Panc1 (cell line): ENCODE data around the gene NR1I2.

Experiments used
- POLR2AphosphoS5 ChIP-seq: IDR thresholded peaks from 2 replicates; pipeline ENCODE4 v1.6.1; 2012; ENCODE audit warnings: mild to moderate bottlenecking, low read depth, low read length, moderate library complexity
- SIN3A ChIP-seq: IDR thresholded peaks from 2 replicates; pipeline ENCODE4 v1.6.1; 2012; ENCODE audit warnings: low read depth, mild to moderate bottlenecking, low read length, moderate library complexity, borderline replicate concordance; ENCODE audit not compliant: insufficient read depth
- TCF7L2 ChIP-seq: IDR thresholded peaks from 2 replicates; pipeline ENCODE4 v1.6.1; 2011; ENCODE audit warnings: mild to moderate bottlenecking, low read depth, low read length, inconsistent platforms
- TF ChIP-seq, protein P1 (sequence below), 2 experiments: IDR thresholded peaks; 2 replicates each; pipeline ENCODE4 v1.6.1; 2011 to 2012; ENCODE audit warnings: low read depth in 2 of 2, control low read depth in 1 of 2, low read length in 1 of 2, mild to moderate bottlenecking in 1 of 2, moderate library complexity in 1 of 2; ENCODE audit not compliant: insufficient read depth in 1 of 2
- TF ChIP-seq, protein P2 (sequence below): fragments of 450-650 bp; IDR thresholded peaks from 2 replicates; pipeline ENCODE4 v1.5.1; 2017; ENCODE audit warnings: mild to moderate bottlenecking

DNA sequence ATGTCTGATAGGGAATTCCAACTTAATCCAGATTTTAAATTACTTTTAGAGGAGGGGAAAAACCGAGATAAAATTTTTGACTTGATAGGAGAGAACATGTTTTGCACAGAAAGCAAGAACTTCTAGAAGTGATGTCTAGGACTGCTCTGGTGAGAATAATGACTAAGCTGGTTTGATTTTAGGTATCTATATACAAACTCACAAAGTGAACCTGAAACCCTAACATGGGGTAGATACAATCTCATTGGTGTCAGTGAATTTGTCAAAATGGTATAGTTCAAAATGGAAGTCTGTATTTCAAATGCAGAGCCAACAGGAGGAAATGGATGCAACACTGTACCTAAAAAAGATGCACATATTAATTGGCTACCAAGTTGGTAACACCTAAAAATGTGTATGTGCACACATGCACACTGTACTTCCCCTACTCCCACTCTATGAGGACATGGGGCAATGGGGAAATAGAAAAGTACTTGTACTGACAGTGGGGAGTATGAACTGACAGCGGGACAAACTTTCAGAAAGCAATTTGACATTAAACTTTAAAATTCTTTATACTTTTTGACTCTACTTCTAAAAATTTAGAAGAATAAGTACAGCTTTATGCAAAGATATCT, 53.0 kb downstream of the NR1I2 start:
- TF ChIP-seq, protein P1, sequence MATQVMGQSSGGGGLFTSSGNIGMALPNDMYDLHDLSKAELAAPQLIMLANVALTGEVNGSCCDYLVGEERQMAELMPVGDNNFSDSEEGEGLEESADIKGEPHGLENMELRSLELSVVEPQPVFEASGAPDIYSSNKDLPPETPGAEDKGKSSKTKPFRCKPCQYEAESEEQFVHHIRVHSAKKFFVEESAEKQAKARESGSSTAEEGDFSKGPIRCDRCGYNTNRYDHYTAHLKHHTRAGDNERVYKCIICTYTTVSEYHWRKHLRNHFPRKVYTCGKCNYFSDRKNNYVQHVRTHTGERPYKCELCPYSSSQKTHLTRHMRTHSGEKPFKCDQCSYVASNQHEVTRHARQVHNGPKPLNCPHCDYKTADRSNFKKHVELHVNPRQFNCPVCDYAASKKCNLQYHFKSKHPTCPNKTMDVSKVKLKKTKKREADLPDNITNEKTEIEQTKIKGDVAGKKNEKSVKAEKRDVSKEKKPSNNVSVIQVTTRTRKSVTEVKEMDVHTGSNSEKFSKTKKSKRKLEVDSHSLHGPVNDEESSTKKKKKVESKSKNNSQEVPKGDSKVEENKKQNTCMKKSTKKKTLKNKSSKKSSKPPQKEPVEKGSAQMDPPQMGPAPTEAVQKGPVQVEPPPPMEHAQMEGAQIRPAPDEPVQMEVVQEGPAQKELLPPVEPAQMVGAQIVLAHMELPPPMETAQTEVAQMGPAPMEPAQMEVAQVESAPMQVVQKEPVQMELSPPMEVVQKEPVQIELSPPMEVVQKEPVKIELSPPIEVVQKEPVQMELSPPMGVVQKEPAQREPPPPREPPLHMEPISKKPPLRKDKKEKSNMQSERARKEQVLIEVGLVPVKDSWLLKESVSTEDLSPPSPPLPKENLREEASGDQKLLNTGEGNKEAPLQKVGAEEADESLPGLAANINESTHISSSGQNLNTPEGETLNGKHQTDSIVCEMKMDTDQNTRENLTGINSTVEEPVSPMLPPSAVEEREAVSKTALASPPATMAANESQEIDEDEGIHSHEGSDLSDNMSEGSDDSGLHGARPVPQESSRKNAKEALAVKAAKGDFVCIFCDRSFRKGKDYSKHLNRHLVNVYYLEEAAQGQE (IDR thresholded peaks at IDR 0.05; ENCODE audit: insufficient read depth in 1 of 2, low read depth in 2 of 2, low read length in 1 of 2), result no peak
- TF ChIP-seq POLR2AphosphoS5 (no peak), SIN3A (no peak), TCF7L2 (no peak)
- TF ChIP-seq, protein P2, sequence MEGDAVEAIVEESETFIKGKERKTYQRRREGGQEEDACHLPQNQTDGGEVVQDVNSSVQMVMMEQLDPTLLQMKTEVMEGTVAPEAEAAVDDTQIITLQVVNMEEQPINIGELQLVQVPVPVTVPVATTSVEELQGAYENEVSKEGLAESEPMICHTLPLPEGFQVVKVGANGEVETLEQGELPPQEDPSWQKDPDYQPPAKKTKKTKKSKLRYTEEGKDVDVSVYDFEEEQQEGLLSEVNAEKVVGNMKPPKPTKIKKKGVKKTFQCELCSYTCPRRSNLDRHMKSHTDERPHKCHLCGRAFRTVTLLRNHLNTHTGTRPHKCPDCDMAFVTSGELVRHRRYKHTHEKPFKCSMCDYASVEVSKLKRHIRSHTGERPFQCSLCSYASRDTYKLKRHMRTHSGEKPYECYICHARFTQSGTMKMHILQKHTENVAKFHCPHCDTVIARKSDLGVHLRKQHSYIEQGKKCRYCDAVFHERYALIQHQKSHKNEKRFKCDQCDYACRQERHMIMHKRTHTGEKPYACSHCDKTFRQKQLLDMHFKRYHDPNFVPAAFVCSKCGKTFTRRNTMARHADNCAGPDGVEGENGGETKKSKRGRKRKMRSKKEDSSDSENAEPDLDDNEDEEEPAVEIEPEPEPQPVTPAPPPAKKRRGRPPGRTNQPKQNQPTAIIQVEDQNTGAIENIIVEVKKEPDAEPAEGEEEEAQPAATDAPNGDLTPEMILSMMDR, result no peak
